Epidermal melanocyte (primary cell): Measurements from ENCODE around the gene PRKCE.

ENCODE experiments used
- DNase-seq: peaks from one replicate; pipeline ENCODE4 v3.0.0; 2011; ENCODE audit warnings: low spot score; ENCODE audit not compliant: insufficient read length

The PRKCE gene

DNA sequence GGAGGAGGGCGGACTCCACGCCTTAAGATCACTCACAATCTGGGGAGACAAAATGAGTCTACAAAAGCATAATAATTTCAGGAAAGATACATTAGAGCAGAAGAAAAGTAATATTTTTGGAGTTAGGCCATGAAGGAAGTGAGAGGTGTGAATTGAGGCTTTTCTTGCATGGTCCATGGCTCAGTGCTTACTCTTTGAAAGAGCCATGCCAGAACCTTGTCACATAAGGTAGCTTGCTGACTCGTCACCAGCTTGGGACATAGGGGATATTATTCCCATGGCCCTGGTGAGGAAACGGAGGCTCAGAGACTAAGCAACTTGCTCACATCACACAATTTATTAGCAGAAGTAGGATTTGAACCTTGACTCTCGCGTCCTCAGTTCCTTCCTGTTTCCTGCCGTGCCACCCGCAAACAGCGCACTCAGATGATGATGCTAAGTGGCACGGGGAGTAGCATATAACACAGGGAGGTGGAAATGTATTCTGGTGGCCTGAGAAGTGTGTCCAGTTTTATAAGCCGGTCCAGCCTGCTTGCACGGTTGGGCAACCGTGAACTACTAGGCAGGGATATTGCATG lies 333.5 kb downstream of the PRKCE start:
- no peak for DNase-seq

DNA sequence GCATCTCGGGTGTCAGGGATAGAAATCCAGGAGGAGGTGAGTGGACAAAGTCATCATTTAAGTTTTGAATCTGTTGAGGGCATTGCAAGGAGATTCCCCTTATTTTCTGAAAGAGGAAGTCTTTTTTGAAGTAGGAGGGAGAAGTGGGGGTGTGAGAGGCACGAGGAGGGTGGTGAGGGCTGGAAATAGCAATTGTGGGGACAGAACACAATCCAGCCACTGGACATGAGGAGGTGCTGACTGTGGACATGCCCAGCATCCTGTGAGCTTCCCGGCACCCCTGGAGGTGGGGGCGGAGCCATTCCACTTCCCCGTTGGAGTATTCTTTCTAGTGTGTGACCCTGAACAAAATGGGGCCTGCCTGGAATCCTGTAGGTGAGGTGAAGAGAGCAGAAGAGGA lies 335.0 kb downstream of the PRKCE start:
- DNase-seq = no peak

DNA sequence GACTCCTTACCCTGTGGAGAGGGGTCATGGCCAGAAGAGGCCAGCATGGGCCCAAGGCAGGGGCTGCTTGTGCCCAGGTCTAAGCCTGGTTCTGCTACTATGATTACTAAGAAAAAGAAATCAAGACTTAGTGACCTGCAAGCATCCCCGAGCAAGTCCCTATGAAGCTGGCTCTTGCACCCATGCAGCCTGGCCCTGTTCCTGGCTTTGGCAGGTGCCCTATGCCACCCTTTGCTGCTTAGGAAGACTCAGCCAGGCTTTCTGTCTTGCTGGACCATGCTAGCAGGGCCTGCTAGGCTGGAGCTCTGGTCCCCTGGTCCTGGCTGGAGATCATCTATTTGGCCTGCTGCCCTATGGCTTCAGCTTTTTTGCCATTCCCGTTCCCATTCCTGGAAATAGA lies 336.4 kb downstream of the PRKCE start:
- no peak for DNase-seq

DNA sequence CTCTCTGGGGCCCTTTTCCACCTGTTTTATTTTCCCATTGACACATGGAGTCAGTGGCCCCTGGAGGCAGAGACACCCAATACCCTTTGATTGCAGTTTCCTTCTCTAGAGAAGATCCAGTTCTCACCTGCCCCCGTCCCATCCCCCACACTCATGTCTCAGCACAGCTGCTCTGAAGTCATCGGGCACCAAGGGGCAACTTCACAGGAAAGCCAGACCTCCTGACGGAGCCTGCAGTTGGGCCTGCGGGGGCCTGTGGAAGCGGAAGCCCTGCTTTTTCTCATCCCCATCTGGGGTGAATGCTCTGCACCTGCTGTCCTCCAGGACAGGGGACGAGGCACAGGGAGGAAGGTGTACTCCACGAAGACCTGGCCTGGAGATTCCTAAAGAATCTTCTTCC lies 337.4 kb downstream of the PRKCE start:
- no peak for DNase-seq

DNA sequence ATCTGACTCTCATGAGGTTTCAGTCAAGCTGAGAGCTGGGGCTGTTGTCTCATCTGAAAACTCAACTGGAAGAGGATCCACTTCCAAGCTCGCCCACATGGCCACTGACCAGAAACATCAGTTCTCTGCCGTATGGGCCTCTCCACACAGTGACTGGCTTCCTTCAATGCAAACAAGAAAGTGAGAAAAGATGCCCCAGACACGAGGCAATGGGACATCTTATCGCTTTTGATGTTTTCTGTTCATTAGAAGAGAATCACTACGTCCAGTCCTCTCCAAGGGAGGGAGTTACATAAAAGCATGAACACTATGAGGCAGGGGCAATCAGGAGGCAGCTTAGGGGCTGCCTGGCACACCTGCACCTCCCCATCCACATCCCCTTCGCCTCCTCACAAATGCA lies 338.7 kb downstream of the PRKCE start:
- no peak for DNase-seq

DNA sequence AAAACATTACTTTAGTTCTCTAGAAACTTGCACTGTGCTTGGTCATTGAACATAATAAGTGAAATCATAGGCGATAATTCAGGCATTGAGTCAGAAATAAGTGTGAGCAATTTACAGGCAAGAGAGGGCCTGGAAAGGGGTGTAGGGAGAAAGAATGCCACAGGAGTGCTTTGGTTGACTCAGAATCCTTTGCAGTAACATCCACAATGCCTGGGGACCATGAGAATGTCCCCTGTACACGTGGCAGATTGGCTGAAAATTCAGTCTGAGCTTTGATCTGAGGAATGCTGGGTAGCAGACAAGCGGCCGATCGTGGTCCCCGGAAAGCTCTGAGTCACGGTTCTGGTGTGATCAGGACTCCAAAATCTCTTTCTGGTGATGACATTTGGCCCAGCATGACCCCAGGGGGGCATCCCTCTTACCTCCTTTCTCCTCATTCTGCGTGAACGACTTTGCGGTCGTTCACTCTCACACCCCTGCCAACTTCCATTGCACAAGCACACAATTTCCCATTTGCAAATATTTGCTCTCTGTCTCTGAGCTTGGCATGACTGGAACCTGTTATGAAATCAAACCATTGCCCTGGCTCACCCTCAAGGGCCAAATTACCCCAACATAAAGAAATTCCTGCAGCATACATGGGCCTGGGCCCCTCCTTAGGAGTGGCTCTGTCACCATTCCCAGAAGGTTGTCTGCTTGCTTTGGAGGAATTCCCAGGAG lies 340.7 kb downstream of the PRKCE start:
- DNase-seq = no peak

DNA sequence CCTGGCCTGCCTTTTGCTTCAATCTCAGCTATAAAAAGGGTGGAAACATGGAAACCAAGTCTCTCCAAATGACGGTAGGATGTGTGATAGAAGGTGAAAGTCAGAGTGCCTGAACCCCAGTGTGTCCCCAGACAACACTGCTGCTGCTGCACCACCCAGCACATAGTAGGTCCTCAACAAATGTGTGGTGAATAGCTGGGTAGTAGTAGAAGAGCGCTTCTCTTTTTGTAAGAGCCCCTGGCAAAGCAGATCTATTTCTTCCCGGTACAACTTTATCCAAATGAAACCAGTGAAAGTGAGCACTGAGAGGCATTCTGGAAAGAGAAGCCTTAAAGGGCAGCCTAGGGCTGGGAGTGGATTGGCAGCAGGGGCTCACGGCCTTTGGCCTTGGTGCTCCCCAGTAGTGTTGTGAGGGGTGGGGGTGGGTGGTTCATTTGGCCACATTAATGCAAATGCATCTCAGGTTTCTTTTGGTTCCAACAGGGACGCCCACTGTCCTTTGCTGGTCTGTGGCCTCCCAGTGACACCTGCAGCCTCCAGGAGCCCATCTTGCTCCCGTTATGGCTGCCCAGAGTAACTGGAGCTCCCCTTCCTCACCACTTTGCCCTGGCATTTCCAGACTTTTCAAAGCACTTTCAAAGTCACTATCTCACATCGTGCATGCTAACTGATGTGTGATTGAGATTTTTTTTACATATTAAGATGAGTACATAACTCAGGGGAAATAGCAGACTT lies 341.4 kb downstream of the PRKCE start:
- DNase-seq = no peak

DNA sequence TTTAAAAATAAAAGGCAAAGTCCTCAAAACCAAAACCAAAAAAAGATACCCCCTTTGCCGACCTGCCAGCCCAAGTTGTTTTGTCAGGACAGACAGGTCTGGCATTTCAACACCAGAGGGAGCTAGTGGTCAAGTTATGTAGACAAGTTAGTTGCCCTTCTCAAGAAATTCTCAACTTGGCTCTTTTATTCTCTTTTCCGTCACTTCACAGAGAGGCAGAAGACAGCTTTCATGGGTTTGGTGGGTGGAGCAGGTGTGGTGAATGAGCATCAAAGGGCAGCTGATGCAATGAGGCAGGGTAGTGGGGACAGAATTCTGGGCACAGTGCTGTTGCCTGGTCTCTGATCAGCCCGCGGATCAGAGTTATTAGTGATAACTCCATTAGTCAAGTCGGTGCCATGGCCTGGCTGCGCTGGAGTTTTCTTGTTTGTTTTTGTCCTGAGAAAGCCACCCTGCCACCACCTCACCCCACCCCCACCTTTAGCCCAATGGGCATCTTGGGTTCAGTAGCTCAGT lies 342.1 kb downstream of the PRKCE start:
- peak; percentile 54 for DNase-seq

DNA sequence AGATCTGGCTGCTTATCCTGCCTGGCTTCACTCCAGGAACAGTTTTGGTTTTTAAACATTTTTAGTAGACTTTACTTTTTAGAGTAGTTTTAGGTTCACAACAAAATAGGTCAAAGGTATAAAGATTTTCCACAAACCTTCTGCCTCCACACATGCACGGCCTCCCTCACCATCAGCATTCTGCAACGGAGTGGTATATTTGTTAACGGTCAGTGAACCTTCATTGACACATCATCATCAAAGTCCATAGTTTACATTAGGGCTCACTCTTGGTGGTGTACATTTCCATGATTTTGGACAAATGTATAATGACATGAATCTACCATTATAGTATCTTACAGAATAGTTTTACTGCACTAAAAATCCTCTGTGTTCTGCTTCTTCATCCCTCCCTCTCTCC lies 342.6 kb downstream of the PRKCE start:
- DNase-seq = no peak

DNA sequence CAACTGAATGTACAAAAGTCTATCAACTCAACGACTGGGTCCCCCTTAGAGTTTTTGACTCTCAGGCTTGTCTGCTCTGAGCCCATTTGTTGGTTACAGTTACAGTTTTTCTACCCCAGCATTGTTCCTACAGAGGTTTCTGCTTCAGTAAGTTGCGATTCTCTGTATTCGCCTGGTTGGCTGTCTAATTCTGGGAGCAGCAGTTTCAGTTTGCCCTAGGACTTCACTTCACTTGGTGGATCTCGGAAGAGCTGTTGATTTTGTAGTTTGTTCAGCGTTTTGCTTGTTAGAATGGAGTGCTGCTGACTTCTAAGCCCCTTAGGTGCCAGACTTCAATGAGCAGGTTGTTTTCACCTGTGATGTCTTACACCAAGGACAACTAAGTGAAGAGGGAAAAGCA lies 349.2 kb downstream of the PRKCE start:
- no peak for DNase-seq

DNA sequence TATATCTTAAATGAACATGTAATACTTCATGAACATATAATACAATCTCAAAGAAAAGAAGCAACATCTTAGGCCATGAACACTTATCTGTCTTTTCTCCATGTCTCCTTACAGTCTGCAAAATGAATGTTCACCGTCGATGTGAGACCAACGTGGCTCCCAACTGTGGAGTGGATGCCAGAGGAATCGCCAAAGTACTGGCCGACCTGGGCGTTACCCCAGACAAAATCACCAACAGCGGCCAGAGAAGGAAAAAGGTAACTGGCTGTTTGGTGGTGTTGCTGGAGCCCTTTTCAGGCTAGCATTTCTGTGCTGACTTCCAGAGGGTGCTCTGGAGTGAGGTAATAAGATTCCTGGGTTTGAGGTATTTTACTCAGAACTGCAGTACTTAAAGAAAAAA lies 349.8 kb downstream of the PRKCE start:
- DNase-seq = no peak

DNA sequence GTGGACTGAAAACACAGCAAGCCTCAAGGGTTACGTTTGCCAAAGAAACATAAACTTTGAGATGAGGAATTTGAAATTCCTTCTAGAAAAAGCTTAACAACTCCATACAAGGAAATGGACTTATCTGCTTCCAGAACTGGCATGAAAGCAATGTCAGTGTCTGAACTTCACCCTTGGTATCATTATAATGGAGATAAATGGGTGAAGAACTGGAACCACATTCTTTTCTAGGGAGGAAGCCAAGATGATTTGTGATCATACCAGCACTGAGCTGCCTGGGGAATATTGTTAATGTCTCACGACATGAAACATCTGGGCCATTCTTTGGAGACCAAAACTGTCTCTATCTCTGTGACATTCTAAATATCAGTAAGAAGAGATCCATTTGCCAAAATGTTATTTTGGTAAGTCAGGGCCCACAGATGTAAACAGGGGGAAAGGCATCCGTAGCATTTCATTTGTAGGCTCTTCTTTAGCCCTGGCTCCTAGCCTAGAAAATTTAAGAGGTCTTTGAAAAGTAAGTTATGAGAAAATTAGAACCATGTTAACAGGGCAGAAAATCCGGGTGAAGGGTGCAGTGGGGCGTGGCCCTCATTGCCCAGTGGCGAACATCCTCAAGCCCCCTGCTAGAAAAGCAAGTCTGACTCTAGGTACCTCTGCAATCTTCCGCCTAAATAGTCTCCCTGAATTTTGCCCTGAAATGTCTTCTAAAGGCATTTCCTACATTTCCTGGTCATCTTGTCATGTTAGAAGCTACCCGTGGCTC lies 350.4 kb downstream of the PRKCE start:
- no peak for DNase-seq

DNA sequence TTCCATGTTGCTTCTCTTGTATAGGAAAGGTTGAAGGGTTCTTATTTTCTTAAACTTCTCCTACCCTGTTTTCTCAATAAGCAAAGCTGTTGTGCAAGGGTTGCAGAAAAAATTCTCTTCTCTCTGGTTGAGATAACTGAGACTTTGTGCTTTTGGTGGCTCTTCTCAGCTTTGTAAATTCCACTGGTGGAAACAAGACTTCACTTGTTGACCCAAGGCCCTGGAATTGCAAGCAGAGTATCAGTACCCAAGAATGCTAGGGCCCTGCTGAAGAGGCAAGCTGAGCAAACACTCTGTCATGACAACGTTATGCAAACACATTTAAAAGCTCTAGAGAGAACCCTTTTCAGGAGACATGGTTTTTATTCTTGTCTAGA lies 351.0 kb downstream of the PRKCE start:
- no peak for DNase-seq

DNA sequence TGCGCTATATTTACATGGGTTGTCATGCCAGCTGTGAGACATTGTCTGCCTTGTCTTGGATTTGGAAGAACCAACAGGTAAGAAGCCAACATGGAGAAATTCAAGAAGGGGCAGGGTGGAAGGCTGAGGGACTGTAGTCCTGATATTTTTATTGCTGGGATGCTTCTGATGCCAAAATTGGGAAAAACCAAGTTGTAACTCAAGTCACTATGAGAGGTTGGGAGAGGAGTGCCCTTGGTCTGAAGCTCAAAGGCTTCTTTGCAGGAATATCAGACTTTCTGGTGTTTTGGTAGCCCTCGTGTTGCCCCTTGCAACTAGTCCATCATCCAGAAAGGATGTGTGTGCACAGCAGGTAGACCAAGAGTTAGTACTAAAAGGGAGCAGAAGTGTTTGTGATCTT lies 351.5 kb downstream of the PRKCE start:
- no peak for DNase-seq

DNA sequence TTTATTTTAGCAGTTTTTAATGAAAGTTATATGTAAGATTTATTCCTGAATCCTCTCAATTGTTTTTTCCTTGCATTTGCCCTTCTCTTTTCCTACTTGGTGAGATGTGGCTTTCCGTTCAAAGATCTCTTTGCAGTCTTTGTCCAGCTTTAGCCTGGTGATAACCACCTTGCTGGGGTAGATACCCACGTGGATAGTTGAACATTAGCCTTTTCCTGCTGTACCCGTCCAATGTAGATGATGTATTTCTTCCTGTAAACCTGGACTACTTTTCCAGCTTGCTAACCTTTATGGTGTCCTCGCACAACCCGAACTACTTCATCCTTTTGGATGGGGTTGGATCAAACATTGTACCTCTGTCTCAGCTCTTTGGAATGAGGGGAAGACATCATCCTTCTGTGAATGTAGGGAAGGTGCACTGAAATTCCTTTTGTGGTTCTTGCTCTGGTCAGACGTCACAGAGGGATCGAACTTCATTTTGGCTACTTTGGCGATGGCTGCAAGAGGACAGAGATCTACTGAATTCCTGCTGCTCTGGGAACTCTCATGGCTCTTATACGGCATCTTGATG lies 352.5 kb downstream of the PRKCE start:
- no peak for DNase-seq

DNA sequence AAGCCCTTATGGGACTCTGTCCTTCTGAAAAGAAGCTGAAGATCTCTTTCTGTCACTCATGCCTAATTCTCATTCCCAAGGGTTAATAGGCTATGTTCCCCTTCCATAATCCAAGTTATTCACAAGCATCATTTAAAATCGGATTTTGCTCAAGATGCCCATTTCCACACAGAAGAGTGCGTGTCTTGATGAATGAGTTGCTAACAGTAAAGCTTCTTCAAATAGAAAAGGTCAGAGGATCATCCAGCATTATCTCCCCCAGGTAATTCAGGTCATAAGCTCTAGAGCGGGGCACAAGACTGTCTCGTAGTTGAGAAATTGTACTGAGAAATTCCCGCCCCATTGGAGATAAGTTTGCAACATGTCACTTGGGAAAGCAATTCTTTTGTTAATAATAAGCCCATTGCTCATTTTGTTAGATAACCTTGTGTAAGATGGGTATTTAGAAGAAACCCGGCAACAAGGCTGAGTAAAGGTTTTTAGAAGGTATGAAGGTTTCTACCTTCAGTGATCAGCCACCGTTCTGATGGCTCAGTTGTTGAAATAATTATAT lies 355.1 kb downstream of the PRKCE start:
- no peak for DNase-seq

DNA sequence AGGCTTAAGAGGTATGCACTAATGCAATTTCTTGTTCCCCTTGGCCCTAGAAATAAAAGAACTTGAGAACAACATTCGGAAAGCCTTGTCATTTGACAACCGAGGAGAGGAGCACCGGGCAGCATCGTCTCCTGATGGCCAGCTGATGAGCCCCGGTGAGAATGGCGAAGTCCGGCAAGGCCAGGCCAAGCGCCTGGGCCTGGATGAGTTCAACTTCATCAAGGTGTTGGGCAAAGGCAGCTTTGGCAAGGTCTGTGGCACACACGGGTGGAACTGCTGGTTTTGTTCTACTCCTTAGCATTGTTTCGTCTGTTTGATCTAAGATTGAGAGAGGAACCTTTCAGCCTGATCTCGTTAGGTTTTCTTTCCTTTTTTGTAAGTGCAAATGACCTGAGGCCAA lies 355.9 kb downstream of the PRKCE start:
- DNase-seq = no peak

DNA sequence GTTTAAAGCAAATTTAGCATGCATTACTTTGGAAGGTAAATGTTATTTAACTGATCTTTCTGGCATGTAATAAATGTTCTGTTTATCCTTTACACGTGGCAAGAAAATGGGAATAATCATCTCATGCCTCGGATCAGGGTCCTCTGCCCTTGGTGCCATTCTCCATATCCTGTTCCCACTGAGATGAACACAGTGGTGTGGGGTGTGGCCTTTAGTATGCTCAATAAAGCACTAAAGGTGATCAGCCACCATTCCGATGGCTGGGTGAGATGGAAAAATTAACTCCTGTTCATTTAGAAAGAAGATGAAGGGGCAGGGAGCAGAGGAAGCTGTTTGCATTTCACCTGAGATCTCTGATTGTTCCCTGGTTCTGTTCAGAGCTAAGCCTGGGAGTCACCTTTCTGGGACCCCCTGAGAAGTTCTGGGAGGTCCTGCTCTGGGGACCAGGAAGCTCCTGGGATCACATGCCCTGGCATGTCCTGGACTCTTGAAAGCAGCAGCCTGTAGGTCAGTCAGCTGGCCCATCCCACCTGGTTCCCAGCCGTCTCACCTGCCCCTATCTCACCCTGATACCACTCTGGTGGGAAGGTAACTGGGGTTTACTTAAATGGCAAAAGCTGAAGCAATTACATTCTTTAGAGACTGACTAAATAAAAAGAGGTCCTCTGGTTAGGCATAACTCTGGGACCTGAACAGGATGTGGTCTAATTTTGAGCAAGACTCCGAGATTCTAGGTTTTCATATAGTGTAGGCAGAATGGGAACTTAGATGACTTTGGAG lies 356.8 kb downstream of the PRKCE start:
- DNase-seq = no peak

DNA sequence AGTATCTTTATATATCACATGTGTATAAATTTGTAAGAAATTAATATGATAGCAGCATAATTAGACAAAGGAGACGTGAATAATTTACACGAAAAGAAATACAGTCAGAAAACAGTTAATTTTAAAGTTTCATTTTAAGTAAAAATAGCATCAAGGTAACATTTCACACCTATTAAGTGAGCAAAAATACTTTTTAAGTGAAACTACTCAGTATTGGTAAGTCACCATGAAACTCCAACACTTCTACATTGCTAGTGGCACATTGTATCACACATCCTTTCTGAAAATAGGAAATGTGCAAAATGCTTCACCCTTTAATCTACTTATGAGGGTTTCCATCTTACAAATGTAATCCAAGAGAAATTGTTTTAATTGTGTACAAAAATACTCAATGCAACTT lies 357.8 kb downstream of the PRKCE start:
- no peak for DNase-seq

DNA sequence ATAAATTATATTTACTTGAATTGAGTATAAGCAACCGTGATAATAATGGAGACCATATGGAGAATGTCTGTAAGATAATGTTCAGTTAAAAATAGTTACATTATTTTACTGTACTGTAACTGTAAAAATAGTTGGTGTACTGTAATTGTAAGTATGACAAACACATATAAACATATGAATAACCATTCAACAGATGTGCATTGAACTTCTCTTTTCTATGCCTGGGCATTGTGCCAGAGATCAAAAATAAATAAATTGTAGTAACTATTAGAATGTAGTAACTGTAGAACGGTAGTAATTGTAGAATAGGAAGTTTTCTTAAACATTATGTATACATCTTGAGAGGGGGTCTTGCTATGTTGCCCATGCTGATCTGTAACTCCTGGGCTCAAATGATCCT lies 358.3 kb downstream of the PRKCE start:
- no peak for DNase-seq
